DND-41 (cell line): Measurements from ENCODE around the gene PACRG.

ENCODE experiments used
- ATAC-seq: fragments of 200-7000 bp; cut with Tn5 transposase; 3 replicates; pipeline ENCODE4 v1.9.1; 2021; ENCODE audit warnings: low read depth; ENCODE audit not compliant: insufficient read depth
- DNase-seq: peaks from one replicate; pipeline ENCODE4 v3.0.0-alpha.2; 2020
- H2AFZ ChIP-seq: 2 replicates; pipeline ENCODE4 v1.6.0; 2012; ENCODE audit warnings: low read depth, low read length
- H3K27ac ChIP-seq: 2 replicates; pipeline ENCODE4 v1.5.1; 2012; ENCODE audit warnings: low read length, inconsistent platforms
- H3K27me3 ChIP-seq: fragments of 200-600 bp; sonication (generic); 2 replicates; pipeline ENCODE4 v1.6.0; 2012; ENCODE audit warnings: low read length, mild to moderate bottlenecking, inconsistent platforms; ENCODE audit not compliant: insufficient read depth, poor library complexity
- H3K36me3 ChIP-seq: 2 replicates; pipeline ENCODE4 v1.5.1; 2012; ENCODE audit warnings: low read length, inconsistent platforms; ENCODE audit not compliant: insufficient read depth
- H3K4me1 ChIP-seq: 2 replicates; pipeline ENCODE4 v1.5.1; 2012; ENCODE audit warnings: mild to moderate bottlenecking, low read length; ENCODE audit not compliant: insufficient read depth
- H3K4me2 ChIP-seq: 2 replicates; pipeline ENCODE4 v1.6.0; 2012; ENCODE audit warnings: mild to moderate bottlenecking, moderate library complexity, low read length, inconsistent platforms; ENCODE audit not compliant: insufficient read depth
- H3K4me3 ChIP-seq, 2 experiments: fragments of 200-600 bp in 1 of 2; shearing (Covaris generic) in 1 of 2; 2 replicates each; pipeline ENCODE4 v1.5.1; 2012 to 2016; ENCODE audit warnings: inconsistent platforms in 2 of 2, low read length in 2 of 2, mild to moderate bottlenecking in 2 of 2, low read depth in 1 of 2, moderate library complexity in 1 of 2
- H3K79me2 ChIP-seq: 2 replicates; pipeline ENCODE4 v1.6.0; 2012; ENCODE audit warnings: low read length, inconsistent platforms; ENCODE audit not compliant: insufficient read depth
- H3K9ac ChIP-seq: 2 replicates; pipeline ENCODE4 v1.6.0; 2012; ENCODE audit warnings: low read depth, mild to moderate bottlenecking, inconsistent platforms, low read length, moderate library complexity
- H3K9me3 ChIP-seq: 2 replicates; pipeline ENCODE4 v1.5.1; 2012; ENCODE audit warnings: low read length, moderate library complexity, mild to moderate bottlenecking, inconsistent platforms; ENCODE audit not compliant: insufficient read depth, severe bottlenecking
- H4K20me1 ChIP-seq: 2 replicates; pipeline ENCODE4 v1.6.0; 2012; ENCODE audit warnings: low read length; ENCODE audit not compliant: insufficient read depth
- CTCF ChIP-seq: IDR thresholded peaks from 2 replicates; pipeline ENCODE4 v1.5.1; 2012; ENCODE audit warnings: borderline replicate concordance, low read length, moderate library complexity, mild to moderate bottlenecking; ENCODE audit not compliant: poor library complexity, severe bottlenecking; ENCODE audit errors: extremely low read depth
- EZH2 ChIP-seq: IDR thresholded peaks from 3 replicates; pipeline ENCODE4 v1.6.1; 2012; ENCODE audit warnings: borderline replicate concordance, low read depth, mild to moderate bottlenecking, moderate library complexity, low read length, inconsistent platforms; ENCODE audit not compliant: severe bottlenecking

PACRG gene

GRCh38 chr6:162960679-162961457 lies 233.1 kb downstream of the PACRG start:
- Histone ChIP-seq H4K20me1 (no peaks in the 10 kb centered on the region), H2AFZ (no peak overlapping the region), H3K27me3 (no peaks in the 10 kb centered on the region), H3K4me2 (no peak overlapping the region), H3K4me1 (no peaks in the 10 kb centered on the region), H3K4me3 (no peak overlapping the region), H3K79me2 (no peaks in the 10 kb centered on the region), H3K36me3 (no peaks in the 10 kb centered on the region), H3K9me3 (no peaks in the 10 kb centered on the region), H3K9ac (no peak overlapping the region), H3K27ac (no peak overlapping the region)
- DNase-seq (no peak), ATAC-seq (no peak)
- TF ChIP-seq EZH2 (no peak), CTCF (no peak)

DNA sequence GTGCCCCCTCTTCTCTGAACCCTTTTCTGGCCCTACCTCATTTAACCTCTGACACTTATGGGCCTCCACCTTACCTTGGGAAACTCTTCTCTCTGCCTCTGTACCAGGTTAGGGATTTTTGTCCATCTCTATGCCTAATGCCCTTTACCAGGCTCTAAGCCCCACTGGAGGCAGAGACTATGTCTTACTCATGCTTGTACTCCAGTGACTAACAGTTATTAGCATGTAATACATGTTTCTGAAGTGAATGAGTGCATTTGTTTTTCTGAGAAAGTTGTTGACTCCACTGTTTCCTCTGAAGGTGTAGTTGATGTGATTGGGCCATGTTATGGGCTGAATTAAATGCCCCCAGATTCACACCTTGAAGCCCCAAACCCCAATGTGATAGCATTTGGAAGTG lies 234.3 kb downstream of the PACRG start:
- DNase-seq (no peak), ATAC-seq (no peak)
- no peak for TF ChIP-seq EZH2
- no peak for TF ChIP-seq CTCF
- H3K36me3 ChIP-seq: no peaks in the 10 kb centered on the region
- no peaks in the 10 kb centered on the region for H3K27me3 ChIP-seq
- no peak overlapping the region for H3K4me3 ChIP-seq
- H3K4me1 ChIP-seq: no peaks in the 10 kb centered on the region
- no peak overlapping the region for H2AFZ ChIP-seq
- H4K20me1 ChIP-seq: no peaks in the 10 kb centered on the region
- H3K9ac ChIP-seq: no peak overlapping the region
- H3K4me2 ChIP-seq: no peak overlapping the region
- H3K79me2 ChIP-seq: no peaks in the 10 kb centered on the region
- H3K27ac ChIP-seq: no peak overlapping the region
- no peaks in the 10 kb centered on the region for H3K9me3 ChIP-seq

- Histone ChIP-seq H3K9ac (no peak overlapping the region), H3K27ac (no peak overlapping the region), H4K20me1 (no peaks in the 10 kb centered on the region), H2AFZ (no peak overlapping the region), H3K4me3 (no peak overlapping the region), H3K27me3 (no peaks in the 10 kb centered on the region), H3K4me1 (no peaks in the 10 kb centered on the region), H3K9me3 (no peaks in the 10 kb centered on the region), H3K4me2 (no peak overlapping the region), H3K36me3 (no peaks in the 10 kb centered on the region), H3K79me2 (no peaks in the 10 kb centered on the region)
- DNase-seq (no peak), ATAC-seq (no peak)
- TF ChIP-seq EZH2: no peak
- TF ChIP-seq CTCF: no peak
Measured at GRCh38 chr6:162963861-162964260, 236.1 kb downstream of the PACRG start.
